SK-N-MC (cell line): ENCODE results near the gene RIF1.

Experiments used
- EZH2 ChIP-seq: fragments of 200-600 bp; sonication (generic); IDR thresholded peaks from one replicate; pipeline ENCODE4 v1.6.1; 2017; ENCODE audit warnings: antibody characterized with exemption
- FOXP2 ChIP-seq: optimal IDR thresholded peaks from 2 replicates; pipeline ENCODE3; 2011; ENCODE audit warnings: mild to moderate bottlenecking, moderate library complexity; ENCODE audit not compliant: insufficient read depth; ENCODE audit errors: extremely low read length, control extremely low read depth
- POLR2AphosphoS5 ChIP-seq: IDR thresholded peaks from 2 replicates; pipeline ENCODE4 v1.6.1; 2012; ENCODE audit warnings: mild to moderate bottlenecking, low read depth, low read length, borderline replicate concordance

DNA sequence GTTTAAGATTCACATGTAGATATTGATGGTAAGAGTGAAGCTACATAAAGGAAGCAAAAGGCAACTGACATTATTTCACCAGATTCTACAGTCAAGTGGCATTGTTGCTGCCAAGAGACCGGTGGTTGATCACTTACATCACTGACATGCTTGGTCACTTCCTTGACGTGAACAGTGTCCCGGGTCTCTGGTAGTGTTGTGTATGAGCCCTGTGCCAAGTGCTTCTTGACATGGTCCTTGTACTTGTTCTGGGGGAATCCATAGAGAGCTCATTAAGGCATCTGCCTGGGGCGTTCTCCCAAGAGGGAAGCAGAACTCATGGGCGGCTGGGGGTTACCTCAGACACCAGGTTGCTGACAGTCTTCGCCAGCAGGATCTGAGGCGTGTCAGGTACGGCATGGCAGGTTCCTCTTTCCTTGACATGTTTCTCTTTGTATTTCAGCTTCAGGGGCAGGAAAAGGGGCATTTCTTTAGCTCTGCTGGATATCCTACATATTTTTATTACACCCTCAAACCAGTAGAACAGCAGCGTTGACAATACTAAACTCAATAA lies 116.2 kb downstream of the RIF1 start:
- TF ChIP-seq FOXP2 (no peak), EZH2 (no peak), POLR2AphosphoS5 (no peak)
